Measurements from ENCODE around the gene RCOR3.
"Not testable (repeated sequence)": the region's sequence is repeated elsewhere in the genome, so short reads cannot be mapped to it uniquely, and the experiment has no call there.

DNA sequence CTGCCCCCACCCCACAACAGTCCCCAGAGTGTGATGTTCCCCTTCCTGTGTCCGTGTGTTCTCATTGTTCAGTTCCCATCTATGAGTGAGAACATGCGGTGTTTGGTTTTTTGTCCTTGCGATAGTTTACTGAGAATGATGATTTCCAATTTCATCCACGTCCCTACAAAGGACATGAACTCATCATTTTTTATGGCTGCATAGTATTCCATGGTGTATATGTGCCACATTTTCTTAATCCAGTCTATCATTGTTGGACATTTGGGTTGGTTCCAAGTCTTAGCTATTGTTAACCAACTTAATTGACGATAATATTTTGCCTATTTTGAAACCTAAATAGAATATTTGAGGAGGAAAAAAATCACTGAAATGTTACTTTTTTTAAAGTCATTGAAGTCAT is 3.9 kb downstream of the RCOR3 start:
- TF ChIP-seq, protein P1, sequence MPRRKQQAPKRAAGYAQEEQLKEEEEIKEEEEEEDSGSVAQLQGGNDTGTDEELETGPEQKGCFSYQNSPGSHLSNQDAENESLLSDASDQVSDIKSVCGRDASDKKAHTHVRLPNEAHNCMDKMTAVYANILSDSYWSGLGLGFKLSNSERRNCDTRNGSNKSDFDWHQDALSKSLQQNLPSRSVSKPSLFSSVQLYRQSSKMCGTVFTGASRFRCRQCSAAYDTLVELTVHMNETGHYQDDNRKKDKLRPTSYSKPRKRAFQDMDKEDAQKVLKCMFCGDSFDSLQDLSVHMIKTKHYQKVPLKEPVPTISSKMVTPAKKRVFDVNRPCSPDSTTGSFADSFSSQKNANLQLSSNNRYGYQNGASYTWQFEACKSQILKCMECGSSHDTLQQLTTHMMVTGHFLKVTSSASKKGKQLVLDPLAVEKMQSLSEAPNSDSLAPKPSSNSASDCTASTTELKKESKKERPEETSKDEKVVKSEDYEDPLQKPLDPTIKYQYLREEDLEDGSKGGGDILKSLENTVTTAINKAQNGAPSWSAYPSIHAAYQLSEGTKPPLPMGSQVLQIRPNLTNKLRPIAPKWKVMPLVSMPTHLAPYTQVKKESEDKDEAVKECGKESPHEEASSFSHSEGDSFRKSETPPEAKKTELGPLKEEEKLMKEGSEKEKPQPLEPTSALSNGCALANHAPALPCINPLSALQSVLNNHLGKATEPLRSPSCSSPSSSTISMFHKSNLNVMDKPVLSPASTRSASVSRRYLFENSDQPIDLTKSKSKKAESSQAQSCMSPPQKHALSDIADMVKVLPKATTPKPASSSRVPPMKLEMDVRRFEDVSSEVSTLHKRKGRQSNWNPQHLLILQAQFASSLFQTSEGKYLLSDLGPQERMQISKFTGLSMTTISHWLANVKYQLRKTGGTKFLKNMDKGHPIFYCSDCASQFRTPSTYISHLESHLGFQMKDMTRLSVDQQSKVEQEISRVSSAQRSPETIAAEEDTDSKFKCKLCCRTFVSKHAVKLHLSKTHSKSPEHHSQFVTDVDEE (CRISPR knock-in tag; IDR thresholded peaks at IDR 0.05), result not testable (repeated sequence)
- TF ChIP-seq GLIS3 (CRISPR knock-in tag; IDR thresholded peaks at IDR 0.05); CSDC2 (CRISPR knock-in tag; IDR thresholded peaks at IDR 0.05); ARNTL (CRISPR knock-in tag; IDR thresholded peaks at IDR 0.05; ENCODE audit: borderline replicate concordance, low read depth); ZNF70 (CRISPR knock-in tag; IDR thresholded peaks at IDR 0.05); ZFP3 (CRISPR knock-in tag; IDR thresholded peaks at IDR 0.05); PATZ1 (CRISPR knock-in tag; IDR thresholded peaks at IDR 0.05; ENCODE audit: borderline replicate concordance): not testable (repeated sequence)

All from SK-N-SH treated with all-trans-retinoic acid at 6 μM for 48 hours (cell line).